ENCODE data around the gene KCTD20. TPM values are rescaled to one million over a fixed set of nuclear protein-coding genes. Genes with fewer than 3 reads are reported as not detected.

Gene KCTD20
- total and polyA plus RNA-seq, 9 of the 15 experiments (the other 6 are each of a cell fraction or from before 2014, with no cell fraction given): 28.9 to 160 (median 70.6) TPM

DNA sequence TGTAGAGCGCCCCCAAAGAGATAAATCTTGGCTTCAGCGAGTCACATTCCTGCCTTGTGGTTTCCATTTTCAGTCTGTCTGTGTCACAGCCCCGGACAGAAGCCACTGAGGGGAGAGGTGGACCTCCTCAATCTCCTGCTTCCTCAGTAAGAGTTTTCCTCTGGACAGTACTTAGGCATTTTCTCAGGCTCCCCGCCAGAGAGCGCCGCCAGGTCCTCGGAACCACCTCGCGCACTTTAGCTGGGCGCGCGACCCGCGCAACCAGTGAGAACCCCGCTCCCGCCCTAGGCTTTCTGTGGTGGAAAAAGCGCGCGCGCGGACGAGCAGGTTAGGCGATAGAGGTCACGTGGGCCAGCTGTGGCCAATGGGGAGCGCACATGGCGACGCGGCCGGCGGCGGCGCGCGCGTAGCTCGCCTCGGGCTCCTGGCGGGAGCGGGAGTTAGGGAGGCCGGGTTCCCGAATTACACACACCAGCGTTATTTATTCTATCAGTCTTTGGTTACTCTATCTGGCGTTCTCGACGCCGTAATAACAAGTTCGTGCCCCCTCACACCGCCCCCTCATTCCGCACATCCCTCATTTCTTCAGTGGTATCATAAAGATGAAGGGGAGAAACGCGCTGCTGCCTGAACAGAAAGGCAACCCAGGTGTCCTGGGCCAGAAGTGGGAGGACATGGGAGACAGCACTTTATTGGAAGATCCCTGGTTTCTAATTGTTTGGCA, 19.5 kb upstream of the KCTD20 start (continued):
- TF ChIP-seq EP400 (IDR thresholded peaks at IDR 0.05): peak; percentile 76
- peak; percentile 37; the same call in 1 of the 2 replicates for TF ChIP-seq ZNF76 (CRISPR knock-in tag; IDR thresholded peaks at IDR 0.05; ENCODE audit: borderline replicate concordance)
- TF ChIP-seq ZKSCAN1 (IDR thresholded peaks at IDR 0.05; ENCODE audit: low read depth, low read length): peak; percentile 45; the same call in 1 of the 2 replicates
- TF ChIP-seq HNRNPH1 (optimal IDR thresholded peaks at IDR 0.05; ENCODE audit: low read depth, low read length): no peak
- TF ChIP-seq ZNF589 (CRISPR knock-in tag; IDR thresholded peaks at IDR 0.05; ENCODE audit: low read depth): peak; percentile 74; the same call in 1 of the 2 replicates
- TF ChIP-seq, protein P1, sequence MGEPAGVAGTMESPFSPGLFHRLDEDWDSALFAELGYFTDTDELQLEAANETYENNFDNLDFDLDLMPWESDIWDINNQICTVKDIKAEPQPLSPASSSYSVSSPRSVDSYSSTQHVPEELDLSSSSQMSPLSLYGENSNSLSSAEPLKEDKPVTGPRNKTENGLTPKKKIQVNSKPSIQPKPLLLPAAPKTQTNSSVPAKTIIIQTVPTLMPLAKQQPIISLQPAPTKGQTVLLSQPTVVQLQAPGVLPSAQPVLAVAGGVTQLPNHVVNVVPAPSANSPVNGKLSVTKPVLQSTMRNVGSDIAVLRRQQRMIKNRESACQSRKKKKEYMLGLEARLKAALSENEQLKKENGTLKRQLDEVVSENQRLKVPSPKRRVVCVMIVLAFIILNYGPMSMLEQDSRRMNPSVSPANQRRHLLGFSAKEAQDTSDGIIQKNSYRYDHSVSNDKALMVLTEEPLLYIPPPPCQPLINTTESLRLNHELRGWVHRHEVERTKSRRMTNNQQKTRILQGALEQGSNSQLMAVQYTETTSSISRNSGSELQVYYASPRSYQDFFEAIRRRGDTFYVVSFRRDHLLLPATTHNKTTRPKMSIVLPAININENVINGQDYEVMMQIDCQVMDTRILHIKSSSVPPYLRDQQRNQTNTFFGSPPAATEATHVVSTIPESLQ (CRISPR knock-in tag; IDR thresholded peaks at IDR 0.05): peak; percentile 35; the same call in 1 of the 2 replicates
- TF ChIP-seq SAFB2 (IDR thresholded peaks at IDR 0.05; ENCODE audit: borderline replicate concordance, low read depth, low read length, severe bottlenecking): no peak
- no peak for TF ChIP-seq GTF2A2 (tag; IDR thresholded peaks at IDR 0.05)
- no peak for TF ChIP-seq MEF2A (IDR thresholded peaks at IDR 0.05; ENCODE audit: control insufficient read depth, low read depth, low read length)
- TF ChIP-seq, protein P2, sequence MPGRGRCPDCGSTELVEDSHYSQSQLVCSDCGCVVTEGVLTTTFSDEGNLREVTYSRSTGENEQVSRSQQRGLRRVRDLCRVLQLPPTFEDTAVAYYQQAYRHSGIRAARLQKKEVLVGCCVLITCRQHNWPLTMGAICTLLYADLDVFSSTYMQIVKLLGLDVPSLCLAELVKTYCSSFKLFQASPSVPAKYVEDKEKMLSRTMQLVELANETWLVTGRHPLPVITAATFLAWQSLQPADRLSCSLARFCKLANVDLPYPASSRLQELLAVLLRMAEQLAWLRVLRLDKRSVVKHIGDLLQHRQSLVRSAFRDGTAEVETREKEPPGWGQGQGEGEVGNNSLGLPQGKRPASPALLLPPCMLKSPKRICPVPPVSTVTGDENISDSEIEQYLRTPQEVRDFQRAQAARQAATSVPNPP (IDR thresholded peaks at IDR 0.05; ENCODE audit: borderline replicate concordance, insufficient read depth, insufficient read length): no peak
- TF ChIP-seq NELFE (IDR thresholded peaks at IDR 0.05; ENCODE audit: insufficient read depth, insufficient read length): no peak
- TF ChIP-seq ZC3H11A (IDR thresholded peaks at IDR 0.05; ENCODE audit: low read depth, low read length): no peak
- no peak for TF ChIP-seq JUNB (CRISPR knock-in tag; conservative IDR thresholded peaks at IDR 0.05)
- peak; percentile 91 to 92 for TF ChIP-seq NRF1 (conservative IDR thresholded peaks at IDR 0.05 in 1 of 2, IDR thresholded peaks at IDR 0.05 in 1 of 2)
- TF ChIP-seq OTX1 (CRISPR knock-in tag; IDR thresholded peaks at IDR 0.05): no peak
- TF ChIP-seq TCF7 (IDR thresholded peaks at IDR 0.05; ENCODE audit: borderline replicate concordance): no peak
- TF ChIP-seq TBP (optimal IDR thresholded peaks at IDR 0.05; ENCODE audit: low read depth, low read length): peak; percentile 36
- no peak for TF ChIP-seq ZNF224 (CRISPR knock-in tag; IDR thresholded peaks at IDR 0.05)
- TF ChIP-seq HNRNPK (IDR thresholded peaks at IDR 0.05; ENCODE audit: low read depth, low read length, poor library complexity, severe bottlenecking): no peak
- TF ChIP-seq ZNF324 (CRISPR knock-in tag; IDR thresholded peaks at IDR 0.05): peak; percentile 39; the same call in 1 of the 2 replicates
- TF ChIP-seq CBX1 (IDR thresholded peaks at IDR 0.05; ENCODE audit: low read depth): no peak; the same call in 1 of the 2 replicates
- TF ChIP-seq, protein P3, sequence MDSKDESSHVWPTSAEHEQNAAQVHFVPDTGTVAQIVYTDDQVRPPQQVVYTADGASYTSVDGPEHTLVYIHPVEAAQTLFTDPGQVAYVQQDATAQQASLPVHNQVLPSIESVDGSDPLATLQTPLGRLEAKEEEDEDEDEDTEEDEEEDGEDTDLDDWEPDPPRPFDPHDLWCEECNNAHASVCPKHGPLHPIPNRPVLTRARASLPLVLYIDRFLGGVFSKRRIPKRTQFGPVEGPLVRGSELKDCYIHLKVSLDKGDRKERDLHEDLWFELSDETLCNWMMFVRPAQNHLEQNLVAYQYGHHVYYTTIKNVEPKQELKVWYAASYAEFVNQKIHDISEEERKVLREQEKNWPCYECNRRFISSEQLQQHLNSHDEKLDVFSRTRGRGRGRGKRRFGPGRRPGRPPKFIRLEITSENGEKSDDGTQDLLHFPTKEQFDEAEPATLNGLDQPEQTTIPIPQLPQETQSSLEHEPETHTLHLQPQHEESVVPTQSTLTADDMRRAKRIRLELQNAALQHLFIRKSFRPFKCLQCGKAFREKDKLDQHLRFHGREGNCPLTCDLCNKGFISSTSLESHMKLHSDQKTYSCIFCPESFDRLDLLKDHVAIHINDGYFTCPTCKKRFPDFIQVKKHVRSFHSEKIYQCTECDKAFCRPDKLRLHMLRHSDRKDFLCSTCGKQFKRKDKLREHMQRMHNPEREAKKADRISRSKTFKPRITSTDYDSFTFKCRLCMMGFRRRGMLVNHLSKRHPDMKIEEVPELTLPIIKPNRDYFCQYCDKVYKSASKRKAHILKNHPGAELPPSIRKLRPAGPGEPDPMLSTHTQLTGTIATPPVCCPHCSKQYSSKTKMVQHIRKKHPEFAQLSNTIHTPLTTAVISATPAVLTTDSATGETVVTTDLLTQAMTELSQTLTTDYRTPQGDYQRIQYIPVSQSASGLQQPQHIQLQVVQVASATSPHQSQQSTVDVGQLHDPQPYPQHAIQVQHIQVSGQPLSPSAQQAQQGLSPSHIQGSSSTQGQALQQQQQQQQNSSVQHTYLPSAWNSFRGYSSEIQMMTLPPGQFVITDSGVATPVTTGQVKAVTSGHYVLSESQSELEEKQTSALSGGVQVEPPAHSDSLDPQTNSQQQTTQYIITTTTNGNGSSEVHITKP (IDR thresholded peaks at IDR 0.05; ENCODE audit: partially characterized antibody): no peak
